ENCODE results near the gene CRELD2. TPM values are rescaled to one million over a fixed set of nuclear protein-coding genes. Genes with fewer than 3 reads are reported as not detected.
A peak's percentile ranks its signal among the peaks of the same experiment; 100 is the strongest.

Gene CRELD2
- total RNA-seq, 2 experiments from 2014 or later: 21.2 to 23.3 TPM

- no peaks in the 10 kb centered on the region for H3K27me3 Mint-ChIP-seq
- no peak for TF ChIP-seq CTCF (IDR thresholded peaks at IDR 0.05)
- ATAC-seq (ENCODE audit: poor library complexity): peak; percentile 73
- no peaks in the 10 kb centered on the region for H3K27me3 ChIP-seq (ENCODE audit: control insufficient read depth in 1 of 2, insufficient read depth in 2 of 2, low read length in 2 of 2)
- H3K9me3 Mint-ChIP-seq: no peaks in the 10 kb centered on the region
- POLR2A ChIA-PET: interaction anchor here (1.1 to 1.7 kb wide), 4 partner anchors 10 to 15 kb away, joined by 4 to 24 read pairs (median 12); partner anchors contain the start of gene PIM3
- CTCF ChIA-PET: no interaction called here
- peak in 1 of 14 experiments; percentile 25 for DNase-seq
- no peaks in the 10 kb centered on the region for H3K36me3 ChIP-seq (ENCODE audit: insufficient read depth, low read length)
- intact Hi-C loops (cut with DNase I, micrococcal nuclease): no loop called here
- peaks cover 20% of the 10 kb centered on the region for H3K4me1 ChIP-seq (ENCODE audit: insufficient read depth, low read length)
- no peak overlapping the region for H3K4me3 ChIP-seq (ENCODE audit: low read length)
- no peaks in the 10 kb centered on the region for H3K36me3 Mint-ChIP-seq (ENCODE audit: low read depth)
- H3K27ac ChIP-seq (ENCODE audit: low read depth in 1 of 2, low read length in 2 of 2): no peak overlapping the region
- no peaks in the 10 kb centered on the region for H3K9me3 ChIP-seq (ENCODE audit: control insufficient read depth in 1 of 2, insufficient read depth in 1 of 2, low read length in 2 of 2)
- no peak overlapping the region for H3K4me3 Mint-ChIP-seq
- H3K4me1 Mint-ChIP-seq (ENCODE audit: low read depth): no peaks in the 10 kb centered on the region
- no peak overlapping the region for H3K27ac Mint-ChIP-seq
Measured at GRCh38 chr22:49951000-49951677, 32.7 kb downstream of the CRELD2 start.

GRCh38 chr22:49951678-49951985 is 33.2 kb downstream of the CRELD2 start:
- Histone ChIP-seq H3K4me1 (ENCODE audit: insufficient read depth, low read length) (peaks cover 15% of the 10 kb centered on the region), H3K4me3 (ENCODE audit: low read length) (no peak overlapping the region), H3K27ac (ENCODE audit: low read depth in 1 of 2, low read length in 2 of 2) (no peak overlapping the region), H3K36me3 (ENCODE audit: insufficient read depth, low read length) (no peaks in the 10 kb centered on the region), H3K27me3 (ENCODE audit: control insufficient read depth in 1 of 2, insufficient read depth in 2 of 2, low read length in 2 of 2) (no peaks in the 10 kb centered on the region), H3K9me3 (ENCODE audit: control insufficient read depth in 1 of 2, insufficient read depth in 1 of 2, low read length in 2 of 2) (no peaks in the 10 kb centered on the region)
- CTCF ChIA-PET: no interaction called here
- POLR2A ChIA-PET: interaction anchor here (1.1 to 1.7 kb wide), 4 partner anchors 10 to 16 kb away, joined by 4 to 24 read pairs (median 12); partner anchors contain the start of gene PIM3
- Mint-ChIP-seq H3K9me3 (no peaks in the 10 kb centered on the region), H3K36me3 (ENCODE audit: low read depth) (no peaks in the 10 kb centered on the region), H3K27me3 (no peaks in the 10 kb centered on the region), H3K27ac (no peak overlapping the region), H3K4me1 (ENCODE audit: low read depth) (no peaks in the 10 kb centered on the region), H3K4me3 (no peak overlapping the region)
- DNase-seq (no peak), ATAC-seq (ENCODE audit: poor library complexity) (no peak)
- intact Hi-C loops (cut with DNase I, micrococcal nuclease): no loop called here
- no peak for TF ChIP-seq CTCF (IDR thresholded peaks at IDR 0.05)

GRCh38 chr22:49951986-49952896 is 33.8 kb downstream of the CRELD2 start:
- Mint-ChIP-seq H3K9me3 (no peaks in the 10 kb centered on the region), H3K27ac (no peak overlapping the region), H3K36me3 (ENCODE audit: low read depth) (no peaks in the 10 kb centered on the region), H3K4me3 (no peak overlapping the region), H3K27me3 (no peaks in the 10 kb centered on the region), H3K4me1 (ENCODE audit: low read depth) (no peaks in the 10 kb centered on the region)
- intact Hi-C loops (cut with DNase I, micrococcal nuclease): no loop called here
- no peak overlapping the region for H3K27ac ChIP-seq (ENCODE audit: low read depth in 1 of 2, low read length in 2 of 2)
- no peaks in the 10 kb centered on the region for H3K36me3 ChIP-seq (ENCODE audit: insufficient read depth, low read length)
- DNase-seq: no peak
- TF ChIP-seq CTCF (IDR thresholded peaks at IDR 0.05): no peak
- H3K4me3 ChIP-seq (ENCODE audit: low read length): no peak overlapping the region
- ChIA-PET POLR2A (interaction anchor here (1.1 to 1.7 kb wide), 3 partner anchors 9 to 16 kb away, joined by 8 to 24 read pairs (median 17); partner anchors contain the start of gene PIM3), CTCF (no interaction called here)
- ATAC-seq (ENCODE audit: poor library complexity): no peak
- no peaks in the 10 kb centered on the region for H3K9me3 ChIP-seq (ENCODE audit: control insufficient read depth in 1 of 2, insufficient read depth in 1 of 2, low read length in 2 of 2)
- no peaks in the 10 kb centered on the region for H3K27me3 ChIP-seq (ENCODE audit: control insufficient read depth in 1 of 2, insufficient read depth in 2 of 2, low read length in 2 of 2)
- peaks cover 9% of the 10 kb centered on the region for H3K4me1 ChIP-seq (ENCODE audit: insufficient read depth, low read length)

Data from CD4-positive, alpha-beta T cell (primary cell).